ENCODE measurements around the gene HIRA. TPM values are rescaled to one million over a fixed set of nuclear protein-coding genes. Genes with fewer than 3 reads are reported as not detected.

Gene HIRA
- total and polyA plus RNA-seq, 9 of the 15 experiments (the other 6 are each of a cell fraction or from before 2014, with no cell fraction given): 0.96 to 132 (median 58.4) TPM

- TF ChIP-seq, protein P1, sequence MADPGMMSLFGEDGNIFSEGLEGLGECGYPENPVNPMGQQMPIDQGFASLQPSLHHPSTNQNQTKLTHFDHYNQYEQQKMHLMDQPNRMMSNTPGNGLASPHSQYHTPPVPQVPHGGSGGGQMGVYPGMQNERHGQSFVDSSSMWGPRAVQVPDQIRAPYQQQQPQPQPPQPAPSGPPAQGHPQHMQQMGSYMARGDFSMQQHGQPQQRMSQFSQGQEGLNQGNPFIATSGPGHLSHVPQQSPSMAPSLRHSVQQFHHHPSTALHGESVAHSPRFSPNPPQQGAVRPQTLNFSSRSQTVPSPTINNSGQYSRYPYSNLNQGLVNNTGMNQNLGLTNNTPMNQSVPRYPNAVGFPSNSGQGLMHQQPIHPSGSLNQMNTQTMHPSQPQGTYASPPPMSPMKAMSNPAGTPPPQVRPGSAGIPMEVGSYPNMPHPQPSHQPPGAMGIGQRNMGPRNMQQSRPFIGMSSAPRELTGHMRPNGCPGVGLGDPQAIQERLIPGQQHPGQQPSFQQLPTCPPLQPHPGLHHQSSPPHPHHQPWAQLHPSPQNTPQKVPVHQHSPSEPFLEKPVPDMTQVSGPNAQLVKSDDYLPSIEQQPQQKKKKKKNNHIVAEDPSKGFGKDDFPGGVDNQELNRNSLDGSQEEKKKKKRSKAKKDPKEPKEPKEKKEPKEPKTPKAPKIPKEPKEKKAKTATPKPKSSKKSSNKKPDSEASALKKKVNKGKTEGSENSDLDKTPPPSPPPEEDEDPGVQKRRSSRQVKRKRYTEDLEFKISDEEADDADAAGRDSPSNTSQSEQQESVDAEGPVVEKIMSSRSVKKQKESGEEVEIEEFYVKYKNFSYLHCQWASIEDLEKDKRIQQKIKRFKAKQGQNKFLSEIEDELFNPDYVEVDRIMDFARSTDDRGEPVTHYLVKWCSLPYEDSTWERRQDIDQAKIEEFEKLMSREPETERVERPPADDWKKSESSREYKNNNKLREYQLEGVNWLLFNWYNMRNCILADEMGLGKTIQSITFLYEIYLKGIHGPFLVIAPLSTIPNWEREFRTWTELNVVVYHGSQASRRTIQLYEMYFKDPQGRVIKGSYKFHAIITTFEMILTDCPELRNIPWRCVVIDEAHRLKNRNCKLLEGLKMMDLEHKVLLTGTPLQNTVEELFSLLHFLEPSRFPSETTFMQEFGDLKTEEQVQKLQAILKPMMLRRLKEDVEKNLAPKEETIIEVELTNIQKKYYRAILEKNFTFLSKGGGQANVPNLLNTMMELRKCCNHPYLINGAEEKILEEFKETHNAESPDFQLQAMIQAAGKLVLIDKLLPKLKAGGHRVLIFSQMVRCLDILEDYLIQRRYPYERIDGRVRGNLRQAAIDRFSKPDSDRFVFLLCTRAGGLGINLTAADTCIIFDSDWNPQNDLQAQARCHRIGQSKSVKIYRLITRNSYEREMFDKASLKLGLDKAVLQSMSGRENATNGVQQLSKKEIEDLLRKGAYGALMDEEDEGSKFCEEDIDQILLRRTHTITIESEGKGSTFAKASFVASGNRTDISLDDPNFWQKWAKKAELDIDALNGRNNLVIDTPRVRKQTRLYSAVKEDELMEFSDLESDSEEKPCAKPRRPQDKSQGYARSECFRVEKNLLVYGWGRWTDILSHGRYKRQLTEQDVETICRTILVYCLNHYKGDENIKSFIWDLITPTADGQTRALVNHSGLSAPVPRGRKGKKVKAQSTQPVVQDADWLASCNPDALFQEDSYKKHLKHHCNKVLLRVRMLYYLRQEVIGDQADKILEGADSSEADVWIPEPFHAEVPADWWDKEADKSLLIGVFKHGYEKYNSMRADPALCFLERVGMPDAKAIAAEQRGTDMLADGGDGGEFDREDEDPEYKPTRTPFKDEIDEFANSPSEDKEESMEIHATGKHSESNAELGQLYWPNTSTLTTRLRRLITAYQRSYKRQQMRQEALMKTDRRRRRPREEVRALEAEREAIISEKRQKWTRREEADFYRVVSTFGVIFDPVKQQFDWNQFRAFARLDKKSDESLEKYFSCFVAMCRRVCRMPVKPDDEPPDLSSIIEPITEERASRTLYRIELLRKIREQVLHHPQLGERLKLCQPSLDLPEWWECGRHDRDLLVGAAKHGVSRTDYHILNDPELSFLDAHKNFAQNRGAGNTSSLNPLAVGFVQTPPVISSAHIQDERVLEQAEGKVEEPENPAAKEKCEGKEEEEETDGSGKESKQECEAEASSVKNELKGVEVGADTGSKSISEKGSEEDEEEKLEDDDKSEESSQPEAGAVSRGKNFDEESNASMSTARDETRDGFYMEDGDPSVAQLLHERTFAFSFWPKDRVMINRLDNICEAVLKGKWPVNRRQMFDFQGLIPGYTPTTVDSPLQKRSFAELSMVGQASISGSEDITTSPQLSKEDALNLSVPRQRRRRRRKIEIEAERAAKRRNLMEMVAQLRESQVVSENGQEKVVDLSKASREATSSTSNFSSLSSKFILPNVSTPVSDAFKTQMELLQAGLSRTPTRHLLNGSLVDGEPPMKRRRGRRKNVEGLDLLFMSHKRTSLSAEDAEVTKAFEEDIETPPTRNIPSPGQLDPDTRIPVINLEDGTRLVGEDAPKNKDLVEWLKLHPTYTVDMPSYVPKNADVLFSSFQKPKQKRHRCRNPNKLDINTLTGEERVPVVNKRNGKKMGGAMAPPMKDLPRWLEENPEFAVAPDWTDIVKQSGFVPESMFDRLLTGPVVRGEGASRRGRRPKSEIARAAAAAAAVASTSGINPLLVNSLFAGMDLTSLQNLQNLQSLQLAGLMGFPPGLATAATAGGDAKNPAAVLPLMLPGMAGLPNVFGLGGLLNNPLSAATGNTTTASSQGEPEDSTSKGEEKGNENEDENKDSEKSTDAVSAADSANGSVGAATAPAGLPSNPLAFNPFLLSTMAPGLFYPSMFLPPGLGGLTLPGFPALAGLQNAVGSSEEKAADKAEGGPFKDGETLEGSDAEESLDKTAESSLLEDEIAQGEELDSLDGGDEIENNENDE (IDR thresholded peaks at IDR 0.05; ENCODE audit: low read depth, low read length): no peak
- TF ChIP-seq FOXJ3 (CRISPR knock-in tag; IDR thresholded peaks at IDR 0.05) (no peak), VEZF1 (CRISPR knock-in tag; IDR thresholded peaks at IDR 0.05) (no peak), SRSF9 (IDR thresholded peaks at IDR 0.05; ENCODE audit: borderline replicate concordance, low read depth, low read length) (no peak), DLX4 (CRISPR knock-in tag; IDR thresholded peaks at IDR 0.05) (no peak), ZBTB7A (IDR thresholded peaks at IDR 0.05; ENCODE audit: borderline replicate concordance, control insufficient read depth, low read depth, low read length) (0 out of 2 replicates have a peak, but pooled peaks have one; percentile 7), ZZZ3 (IDR thresholded peaks at IDR 0.05) (no peak), MAFF (IDR thresholded peaks at IDR 0.05; ENCODE audit: low read length) (no peak), HDAC8 (tag; IDR thresholded peaks at IDR 0.05) (no peak)
- TF ChIP-seq, protein P2, sequence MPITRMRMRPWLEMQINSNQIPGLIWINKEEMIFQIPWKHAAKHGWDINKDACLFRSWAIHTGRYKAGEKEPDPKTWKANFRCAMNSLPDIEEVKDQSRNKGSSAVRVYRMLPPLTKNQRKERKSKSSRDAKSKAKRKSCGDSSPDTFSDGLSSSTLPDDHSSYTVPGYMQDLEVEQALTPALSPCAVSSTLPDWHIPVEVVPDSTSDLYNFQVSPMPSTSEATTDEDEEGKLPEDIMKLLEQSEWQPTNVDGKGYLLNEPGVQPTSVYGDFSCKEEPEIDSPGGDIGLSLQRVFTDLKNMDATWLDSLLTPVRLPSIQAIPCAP (CRISPR knock-in tag; IDR thresholded peaks at IDR 0.05; ENCODE audit: borderline replicate concordance): no peak
Observed at GRCh38 chr22:19440411-19441195, 9.1 kb upstream of the HIRA start (continued).
